B cell (primary cell): ENCODE data around the gene TET2. TPM values are rescaled to one million over a fixed set of nuclear protein-coding genes. Genes with fewer than 3 reads are reported as not detected.

Source experiments
- ATAC-seq: fragments of 200-7000 bp; cut with Tn5 transposase; one replicate; pipeline ENCODE4 v1.10.0; 2021; ENCODE audit warnings: low read depth, mild to moderate bottlenecking, moderate number of reproducible peaks, moderate library complexity
- CTCF ChIA-PET: fragments of 350-600 bp; sonication (Branson Sonifier 250); formaldehyde crosslinking; loops from one replicate; lab custom pipeline; 2021; ENCODE audit warnings: antibody characterized with exemption, inconsistent platforms; lab: Charles Lee
- POLR2A ChIA-PET: fragments of 350-600 bp; sonication (Branson Sonifier 250); formaldehyde crosslinking; loops from one replicate; lab custom pipeline; 2021; ENCODE audit warnings: antibody characterized with exemption; lab: Charles Lee
- DNase-seq: peaks from one replicate; pipeline ENCODE4 v3.0.0; 2013
- H2AFZ ChIP-seq: 2 replicates; pipeline ENCODE4 v1.6.1; 2012; ENCODE audit warnings: mild to moderate bottlenecking, low read depth, low read length; ENCODE audit not compliant: insufficient read depth, poor library complexity, severe bottlenecking
- H3K27ac ChIP-seq, 2 donors: 1 replicate in 1 of 2; 2 replicates in 1 of 2; pipeline ENCODE4 v1.5.1; 2012 to 2013; ENCODE audit warnings: low read length in 2 of 2, mild to moderate bottlenecking in 2 of 2, moderate library complexity in 1 of 2
- H3K27me3 ChIP-seq, 4 experiments: fragments of 200-600 bp in 1 of 4; sonication (generic) in 1 of 4; replicated peaks in 1 of 4; 1 replicate in 2 of 4; 2 replicates in 2 of 4; pipeline versions ENCODE4 v1.6.1 to v1.7.0; 2013 to 2016; ENCODE audit warnings: low read length in 3 of 4, mild to moderate bottlenecking in 2 of 4, mixed read lengths in 1 of 4, moderate library complexity in 1 of 4; ENCODE audit not compliant: insufficient read depth in 4 of 4, control insufficient read depth in 3 of 4; ENCODE audit errors: control extremely low read depth in 1 of 4
- H3K36me3 ChIP-seq, 2 experiments: replicated peaks in 1 of 2; 1 replicate in 1 of 2; 2 replicates in 1 of 2; pipeline versions ENCODE4 v1.6.1 to v1.7.1; 2013; ENCODE audit warnings: low read length in 1 of 2; ENCODE audit not compliant: insufficient read depth in 2 of 2, control insufficient read depth in 1 of 2; ENCODE audit errors: control extremely low read depth in 1 of 2, extremely low read depth in 1 of 2
- H3K4me1 ChIP-seq, 2 donors: fragments of 200-600 bp in 1 of 2; sonication (generic) in 1 of 2; 1 replicate in 1 of 2; 2 replicates in 1 of 2; pipeline versions ENCODE4 v1.5.1 to v1.6.1; 2013 to 2017; ENCODE audit warnings: low read length in 2 of 2; ENCODE audit not compliant: control insufficient read depth in 2 of 2, insufficient read depth in 2 of 2
- H3K4me2 ChIP-seq: replicated peaks from 2 replicates; pipeline ENCODE3; 2012; ENCODE audit warnings: mild to moderate bottlenecking, low read depth, low read length; ENCODE audit not compliant: poor library complexity, severe bottlenecking
- H3K4me3 ChIP-seq, 5 experiments: fragments of 200-600 bp in 1 of 5; sonication (generic) in 1 of 5; 1 replicate in 3 of 5; 2 replicates in 2 of 5; pipeline versions ENCODE4 v1.5.1 to v1.7.0; 2011 to 2016; ENCODE audit warnings: low read length in 4 of 5, mild to moderate bottlenecking in 4 of 5, low read depth in 2 of 5, control low read depth in 1 of 5, moderate library complexity in 1 of 5; ENCODE audit not compliant: insufficient read depth in 1 of 5; ENCODE audit errors: control extremely low read depth in 1 of 5, extremely low read depth in 1 of 5
- H3K79me2 ChIP-seq: fragments of 200-600 bp; sonication (generic); one replicate; pipeline ENCODE4 v1.6.0; 2016; ENCODE audit warnings: low read length; ENCODE audit not compliant: control insufficient read depth, insufficient read depth
- H3K9ac ChIP-seq: fragments of 200-600 bp; sonication (generic); 2 replicates; pipeline ENCODE4 v1.6.1; 2017; ENCODE audit warnings: mild to moderate bottlenecking, low read length, moderate library complexity
- H3K9me3 ChIP-seq, 3 donors: one replicate each; pipeline versions ENCODE4 v1.6.1 to v1.7.1; 2013; ENCODE audit warnings: low read length in 2 of 3; ENCODE audit not compliant: control insufficient read depth in 2 of 3, insufficient read depth in 1 of 3; ENCODE audit errors: control extremely low read depth in 1 of 3
- H4K20me1 ChIP-seq: 2 replicates; pipeline ENCODE4 v1.6.0; 2012; ENCODE audit warnings: mild to moderate bottlenecking, low read length; ENCODE audit not compliant: insufficient read depth, control insufficient read depth, poor library complexity, severe bottlenecking
- H3K27ac Mint-ChIP-seq: one replicate; pipeline ENCODE4 v1.8.0; 2021; ENCODE audit warnings: mixed read lengths
- H3K27me3 Mint-ChIP-seq: one replicate; pipeline ENCODE4 v1.8.0; 2021; ENCODE audit warnings: mixed read lengths
- H3K4me1 Mint-ChIP-seq: one replicate; pipeline ENCODE4 v1.8.0; 2021; ENCODE audit warnings: mixed read lengths
- H3K4me3 Mint-ChIP-seq: one replicate; pipeline ENCODE4 v1.8.0; 2021; ENCODE audit warnings: mixed read lengths
- H3K9me3 Mint-ChIP-seq: one replicate; pipeline ENCODE4 v1.8.0; 2022; ENCODE audit warnings: mixed read lengths; ENCODE audit not compliant: insufficient read depth
- EZH2 ChIP-seq: IDR thresholded peaks from 2 replicates; pipeline ENCODE4 v1.6.1; 2012; ENCODE audit warnings: borderline replicate concordance, low read depth, mild to moderate bottlenecking, moderate library complexity, low read length; ENCODE audit not compliant: insufficient read depth, poor library complexity, severe bottlenecking
- WGBS: methylation state at CpG from one replicate; pipeline ENCODE4 v1.1.5; 2013; ENCODE audit warnings: missing lambda C conversion rate; ENCODE audit not compliant: insufficient coverage; 5-methylcytosine and 5-hydroxymethylcytosine counted together
- intact Hi-C: fragments of 100-400 bp; cut with micrococcal nuclease; formaldehyde crosslinking; loops from one replicate; pipeline ENCODE4 v1.10.0; 2022
- polyA plus RNA-seq: library from polyadenylated mRNA; depleted of rRNA; stranded (reverse); fragments of >200 nt; gene quantifications from 2 replicates; pipeline ENCODE4 v1.2.3, GENCODE V29; 2012
- total RNA-seq, 2 donors: library from RNA; stranded (reverse); fragments of 120-200 nt in 1 of 2; gene quantifications; 1 replicate in 1 of 2; 2 replicates in 1 of 2; pipeline versions ENCODE4 v1.2.3 to v1.2.4, GENCODE V29; 2013 to 2022
- TF ChIP-seq, protein P1 (sequence below): fragments of 200-600 bp; IDR thresholded peaks from one replicate; pipeline ENCODE4 v1.8.0; 2022; ENCODE audit warnings: antibody characterized with exemption, mild to moderate bottlenecking

TET2 gene
- total and polyA plus RNA-seq, 2 donors (not counting 1 experiment from before 2014, with no cell fraction given), result 7.1 to 56.8 TPM

DNA sequence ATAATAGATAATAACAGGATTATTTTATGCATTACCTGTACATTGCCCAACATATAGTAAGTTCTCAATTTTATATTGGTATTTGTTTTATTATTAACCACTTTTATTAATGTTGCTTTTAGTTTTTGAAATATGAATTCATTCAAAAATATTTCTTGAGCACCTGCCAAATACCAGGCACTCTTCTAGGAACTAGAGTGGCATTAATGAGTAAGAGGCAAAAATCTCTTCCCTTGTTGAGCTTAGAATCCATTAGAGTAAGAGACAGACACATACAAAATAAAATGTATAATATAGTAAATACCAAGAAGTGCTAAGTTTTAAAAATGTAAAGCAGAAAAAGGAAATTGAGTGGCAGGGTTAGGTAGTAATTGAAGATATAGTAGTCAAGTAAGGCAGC lies 45.8 kb downstream of the TET2 start:
- POLR2A ChIA-PET, result no interaction called here
- ATAC-seq, result no peak
- peaks cover 60% of the 10 kb centered on the region for H3K4me1 Mint-ChIP-seq

DNA sequence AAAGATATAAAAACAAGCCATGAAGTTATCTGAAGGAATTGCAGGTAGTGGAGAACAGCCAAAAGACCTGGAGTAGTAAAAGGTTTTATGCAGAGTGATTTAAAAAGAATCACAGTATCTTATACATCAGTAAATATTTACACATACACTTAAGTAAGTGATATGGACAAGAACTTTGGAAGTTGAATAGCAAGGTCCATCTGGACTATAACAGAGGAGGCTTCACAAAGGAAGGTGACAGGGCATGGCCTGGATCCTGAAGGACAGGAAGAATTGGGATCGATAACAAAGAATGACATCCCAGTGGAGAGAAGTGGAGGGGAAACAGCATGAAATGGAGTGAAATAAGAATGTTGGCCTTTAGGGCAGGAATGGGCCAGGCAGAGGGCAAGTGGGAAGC lies 46.2 kb downstream of the TET2 start:
- no peak for TF ChIP-seq EZH2
- TF ChIP-seq, protein P1, sequence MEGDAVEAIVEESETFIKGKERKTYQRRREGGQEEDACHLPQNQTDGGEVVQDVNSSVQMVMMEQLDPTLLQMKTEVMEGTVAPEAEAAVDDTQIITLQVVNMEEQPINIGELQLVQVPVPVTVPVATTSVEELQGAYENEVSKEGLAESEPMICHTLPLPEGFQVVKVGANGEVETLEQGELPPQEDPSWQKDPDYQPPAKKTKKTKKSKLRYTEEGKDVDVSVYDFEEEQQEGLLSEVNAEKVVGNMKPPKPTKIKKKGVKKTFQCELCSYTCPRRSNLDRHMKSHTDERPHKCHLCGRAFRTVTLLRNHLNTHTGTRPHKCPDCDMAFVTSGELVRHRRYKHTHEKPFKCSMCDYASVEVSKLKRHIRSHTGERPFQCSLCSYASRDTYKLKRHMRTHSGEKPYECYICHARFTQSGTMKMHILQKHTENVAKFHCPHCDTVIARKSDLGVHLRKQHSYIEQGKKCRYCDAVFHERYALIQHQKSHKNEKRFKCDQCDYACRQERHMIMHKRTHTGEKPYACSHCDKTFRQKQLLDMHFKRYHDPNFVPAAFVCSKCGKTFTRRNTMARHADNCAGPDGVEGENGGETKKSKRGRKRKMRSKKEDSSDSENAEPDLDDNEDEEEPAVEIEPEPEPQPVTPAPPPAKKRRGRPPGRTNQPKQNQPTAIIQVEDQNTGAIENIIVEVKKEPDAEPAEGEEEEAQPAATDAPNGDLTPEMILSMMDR, result no peak

More for the DNA sequence above, 45.8 kb downstream of the TET2 start:
- no peak overlapping the region for H3K9ac ChIP-seq
- DNase-seq, result no peak
- H3K9me3 Mint-ChIP-seq, result no peaks in the 10 kb centered on the region
- CTCF ChIA-PET, result no interaction called here
- H3K27me3 Mint-ChIP-seq, result no peaks in the 10 kb centered on the region
- H2AFZ ChIP-seq, result no peak overlapping the region
- H3K9me3 ChIP-seq, result no peaks in the 10 kb centered on the region
- no peaks in the 10 kb centered on the region for H3K27me3 ChIP-seq
- no peak overlapping the region for H3K27ac ChIP-seq
- H3K27ac Mint-ChIP-seq, result no peak overlapping the region
- peaks cover 25 to 27% of the 10 kb centered on the region in 2 donors for H3K4me1 ChIP-seq
- peaks cover 16% of the 10 kb centered on the region for H3K79me2 ChIP-seq
- H3K4me3 ChIP-seq, result no peak overlapping the region
- H3K4me2 ChIP-seq, result peak overlapping the region; percentile 17
- H4K20me1 ChIP-seq, result peaks cover 5% of the 10 kb centered on the region
- no peak overlapping the region for H3K4me3 Mint-ChIP-seq
- intact Hi-C loops, result no loop called here
- TF ChIP-seq, protein P1, result no peak
- TF ChIP-seq EZH2, result no peak
- H3K36me3 ChIP-seq, result peaks cover 0 to 9% of the 10 kb centered on the region in 2 experiments

More for the DNA sequence above, 46.2 kb downstream of the TET2 start:
- H3K4me3 Mint-ChIP-seq, result no peak overlapping the region
- H3K4me1 Mint-ChIP-seq, result peaks cover 60% of the 10 kb centered on the region
- H3K4me1 ChIP-seq, result peaks cover 25 to 27% of the 10 kb centered on the region in 2 donors
- H3K9me3 ChIP-seq, result no peaks in the 10 kb centered on the region
- H3K27ac Mint-ChIP-seq, result no peak overlapping the region
- DNase-seq (no peak), ATAC-seq (no peak)
- H3K9me3 Mint-ChIP-seq, result no peaks in the 10 kb centered on the region
- peaks cover 5% of the 10 kb centered on the region for H4K20me1 ChIP-seq
- no peak overlapping the region for H3K4me3 ChIP-seq
- no peaks in the 10 kb centered on the region for H3K27me3 Mint-ChIP-seq
- H3K27me3 ChIP-seq, result no peaks in the 10 kb centered on the region
- peaks cover 18% of the 10 kb centered on the region for H3K79me2 ChIP-seq
- no peak overlapping the region for H3K9ac ChIP-seq
- H2AFZ ChIP-seq, result no peak overlapping the region
- POLR2A ChIA-PET, result no interaction called here
- H3K36me3 ChIP-seq, result peaks cover 0 to 9% of the 10 kb centered on the region in 2 experiments
- no peak overlapping the region for H3K27ac ChIP-seq
- WGBS, result 100% methylated on average over 1 of the region's 1 CpG
- intact Hi-C loops, result no loop called here
- CTCF ChIA-PET, result no interaction called here
- no peak overlapping the region for H3K4me2 ChIP-seq
